NOMO-1 (cell line): ENCODE results near the gene NME2.

Source experiments
- DNase-seq, 2 experiments: peaks; one replicate each; lab custom pipeline; 2025; ENCODE audit not compliant: unreplicated experiment in 2 of 2; lab: John Stamatoyannopoulos, UW

The NME2 gene

GRCh38 chr17:51200295-51200694 is 34.1 kb downstream of the NME2 start:
- DNase-seq: no peak

DNA sequence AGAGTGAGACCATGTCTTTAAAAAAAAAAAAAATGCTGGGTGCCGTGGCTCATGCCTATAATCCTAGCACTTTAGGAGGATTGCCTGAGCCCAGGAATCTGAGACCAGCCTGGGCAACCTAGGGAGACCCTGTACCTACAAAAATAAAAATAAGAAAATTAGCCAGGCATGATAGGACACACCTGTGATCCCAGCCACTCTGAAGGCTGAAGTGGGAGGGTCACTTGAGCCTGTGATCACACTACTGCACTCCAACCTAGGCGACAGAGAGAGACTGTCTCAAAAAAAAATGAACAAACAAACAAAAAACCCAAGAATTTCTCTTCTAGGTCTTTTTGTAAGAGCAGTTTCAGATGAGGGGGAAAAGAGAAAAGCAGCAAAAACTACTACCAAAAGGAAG is 34.6 kb downstream of the NME2 start:
- no peak for DNase-seq

GRCh38 chr17:51203838-51204237 is 37.6 kb downstream of the NME2 start:
- DNase-seq: no peak

DNA sequence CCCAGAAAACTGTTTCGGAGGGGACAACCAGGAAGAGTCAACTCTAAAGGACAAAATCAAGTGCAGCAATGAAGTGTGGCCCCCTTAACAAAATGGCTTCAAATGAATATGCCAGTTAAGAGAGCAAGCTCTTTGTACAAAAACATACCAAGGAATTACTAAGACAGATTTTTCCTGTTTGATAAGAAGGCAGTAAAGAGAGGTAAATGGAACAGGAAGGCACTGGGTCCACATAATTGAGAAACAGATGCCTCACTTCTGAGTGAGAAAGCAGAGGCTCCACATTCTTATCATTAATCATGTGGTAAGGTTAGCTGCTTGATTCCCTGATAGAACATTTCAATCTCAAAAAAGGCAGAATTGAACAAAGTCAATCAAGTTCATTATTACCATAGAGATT is 48.7 kb downstream of the NME2 start:
- DNase-seq: no peak

- DNase-seq: no peak
Measured at GRCh38 chr17:51217946-51218345, 51.7 kb downstream of the NME2 start.

DNA sequence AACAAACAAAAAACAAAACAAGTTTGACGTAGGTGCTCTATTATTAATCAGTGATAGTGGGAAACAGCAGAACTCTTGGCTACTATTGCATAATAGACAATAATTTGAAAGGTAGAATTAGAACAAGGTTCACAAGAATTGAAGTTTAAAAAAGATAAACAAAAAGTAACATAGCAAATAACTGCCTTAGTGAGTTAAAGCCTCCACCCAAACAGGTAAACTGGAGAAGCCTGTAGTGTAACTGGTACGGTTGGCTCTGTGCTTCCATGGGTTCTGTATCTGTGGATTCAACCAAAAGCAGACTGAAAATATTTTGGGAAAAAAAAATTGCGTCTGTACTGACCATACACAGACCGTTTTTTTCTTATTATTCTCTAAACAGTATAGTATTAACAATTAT is 55.1 kb downstream of the NME2 start:
- DNase-seq: no peak
